A549 (cell line): ENCODE results near the gene PIGL.

Experiments used
- HEYL ChIP-seq: fragments of 250-450 bp; sonication (Bioruptor Pico); IDR thresholded peaks from 2 replicates; pipeline ENCODE4 v1.8.0; 2021; ENCODE audit warnings: mild to moderate bottlenecking, moderate library complexity
- JUN ChIP-seq, 2 experiments: fragments of >200 bp; sonication (Bioruptor Twin); formaldehyde crosslinking; IDR thresholded peaks; 2 replicates in 1 of 2; 3 replicates in 1 of 2; pipeline ENCODE4 v1.6.1; 2016 to 2017
- TF ChIP-seq, protein P1 (sequence below): fragments of >200 bp; sonication (Bioruptor Twin); formaldehyde crosslinking; IDR thresholded peaks from 3 replicates; pipeline ENCODE4 v1.5.1; 2016

GRCh38 chr17:16258901-16259300 lies 41.9 kb downstream of the PIGL start:
- TF ChIP-seq, protein P1, sequence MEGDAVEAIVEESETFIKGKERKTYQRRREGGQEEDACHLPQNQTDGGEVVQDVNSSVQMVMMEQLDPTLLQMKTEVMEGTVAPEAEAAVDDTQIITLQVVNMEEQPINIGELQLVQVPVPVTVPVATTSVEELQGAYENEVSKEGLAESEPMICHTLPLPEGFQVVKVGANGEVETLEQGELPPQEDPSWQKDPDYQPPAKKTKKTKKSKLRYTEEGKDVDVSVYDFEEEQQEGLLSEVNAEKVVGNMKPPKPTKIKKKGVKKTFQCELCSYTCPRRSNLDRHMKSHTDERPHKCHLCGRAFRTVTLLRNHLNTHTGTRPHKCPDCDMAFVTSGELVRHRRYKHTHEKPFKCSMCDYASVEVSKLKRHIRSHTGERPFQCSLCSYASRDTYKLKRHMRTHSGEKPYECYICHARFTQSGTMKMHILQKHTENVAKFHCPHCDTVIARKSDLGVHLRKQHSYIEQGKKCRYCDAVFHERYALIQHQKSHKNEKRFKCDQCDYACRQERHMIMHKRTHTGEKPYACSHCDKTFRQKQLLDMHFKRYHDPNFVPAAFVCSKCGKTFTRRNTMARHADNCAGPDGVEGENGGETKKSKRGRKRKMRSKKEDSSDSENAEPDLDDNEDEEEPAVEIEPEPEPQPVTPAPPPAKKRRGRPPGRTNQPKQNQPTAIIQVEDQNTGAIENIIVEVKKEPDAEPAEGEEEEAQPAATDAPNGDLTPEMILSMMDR = no peak
- TF ChIP-seq HEYL (CRISPR knock-in tag) = no peak
- TF ChIP-seq JUN (IDR thresholded peaks at IDR 0.05) = no peak
